Hippocampal formation (tissue), 2 donors: ENCODE data around the gene AACS.
"Not testable (repeated sequence)": the region's sequence is repeated elsewhere in the genome, so short reads cannot be mapped to it uniquely, and the experiment has no call there.

Experiments
- DNase-seq, 2 donors: peaks; one replicate each; lab custom pipeline; 2025; lab: John Stamatoyannopoulos, UW

AACS gene

GRCh38 chr12:125124320-125124966 lies 59.2 kb downstream of the AACS start:
- DNase-seq, result no peak

- DNase-seq, result no peak
Observed at GRCh38 chr12:125125271-125125670, 60.0 kb downstream of the AACS start.

- DNase-seq, result no peak
Observed at GRCh38 chr12:125128439-125129178, 63.4 kb downstream of the AACS start.

- DNase-seq, result no peak
Observed at GRCh38 chr12:125129179-125129571, 63.9 kb downstream of the AACS start.

- peak in 1 of 2 donors; percentile 33 for DNase-seq
Observed at GRCh38 chr12:125129591-125130255, 64.5 kb downstream of the AACS start.

- no peak for DNase-seq
Observed at GRCh38 chr12:125131958-125132357, 66.7 kb downstream of the AACS start.

DNA sequence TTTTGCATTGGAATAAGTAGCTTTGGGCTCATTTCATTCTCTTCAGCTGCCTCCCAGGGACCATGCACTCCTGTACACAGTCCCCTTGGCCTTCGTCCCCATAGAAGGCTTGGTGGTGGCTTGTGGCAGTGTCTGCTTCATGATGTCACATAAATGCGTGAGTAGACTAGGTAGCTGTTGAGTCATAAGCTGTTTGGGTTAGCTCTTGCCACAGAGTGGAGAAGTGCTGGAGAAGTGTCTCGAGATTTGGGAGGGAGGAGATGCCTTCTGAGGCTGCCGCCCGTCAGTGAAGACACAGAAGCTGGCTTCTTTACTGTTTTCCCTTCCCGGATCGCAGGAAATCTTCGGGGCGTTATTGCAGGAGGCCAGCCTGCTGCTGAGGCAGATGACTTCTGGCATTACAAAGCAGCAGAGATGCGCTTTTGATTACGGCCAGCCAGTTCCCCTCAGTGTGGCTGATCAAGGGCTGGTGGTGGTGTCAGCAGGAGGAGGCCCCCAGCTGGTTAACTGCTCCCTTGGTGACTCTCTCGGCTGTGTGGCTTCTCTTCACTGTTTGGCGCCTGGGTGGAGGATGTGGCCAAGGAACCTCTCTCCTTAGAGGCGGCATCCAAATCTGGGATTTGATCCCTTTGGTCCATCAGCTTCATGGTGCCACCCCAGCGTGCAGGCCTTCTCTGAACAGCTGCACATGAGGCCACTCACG lies 67.6 kb downstream of the AACS start:
- DNase-seq, result no peak

DNA sequence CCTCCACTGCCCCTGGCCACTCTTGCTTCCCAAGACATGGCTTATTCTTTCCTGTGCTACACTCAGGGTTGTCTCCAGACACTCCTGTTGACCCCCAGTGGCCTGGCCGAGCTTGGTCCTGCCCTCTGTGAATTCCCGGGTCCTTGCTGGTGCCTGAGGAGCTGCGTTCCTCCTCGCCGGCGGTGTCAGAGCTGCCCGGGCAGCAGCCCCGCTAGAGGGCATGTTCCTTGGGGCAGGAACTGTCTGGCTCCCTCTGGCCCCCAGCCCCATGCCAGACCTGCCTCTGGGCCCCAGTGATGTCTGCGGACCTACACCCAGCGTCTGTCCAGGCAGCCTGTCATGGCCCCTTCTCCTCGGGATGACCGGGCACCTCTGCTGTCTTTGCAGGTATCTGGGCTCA lies 68.4 kb downstream of the AACS start:
- DNase-seq, result no peak

DNA sequence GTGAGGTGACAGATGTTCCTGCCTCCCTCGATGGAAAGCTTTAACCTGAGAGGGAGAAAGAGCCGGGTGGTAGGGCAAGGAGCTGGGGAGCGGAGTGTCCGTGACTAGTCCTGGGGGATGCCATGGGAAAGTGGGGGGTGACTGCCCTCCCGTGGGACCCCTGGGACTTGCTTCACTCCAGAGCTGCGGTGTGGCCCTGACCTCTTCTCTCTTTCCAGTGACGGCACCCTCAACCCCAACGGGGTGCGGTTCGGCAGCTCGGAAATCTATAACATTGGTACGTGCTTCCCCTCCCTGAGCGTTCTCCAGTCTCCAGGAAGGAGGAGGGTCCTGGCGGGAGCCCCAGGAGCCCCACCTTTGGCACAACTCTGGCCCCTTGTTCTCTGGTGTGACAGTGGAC lies 69.3 kb downstream of the AACS start:
- DNase-seq, result no peak

- no peak for DNase-seq
Observed at GRCh38 chr12:125135906-125136305, 70.7 kb downstream of the AACS start.

GRCh38 chr12:125136702-125137101 lies 71.5 kb downstream of the AACS start:
- DNase-seq, result no peak

DNA sequence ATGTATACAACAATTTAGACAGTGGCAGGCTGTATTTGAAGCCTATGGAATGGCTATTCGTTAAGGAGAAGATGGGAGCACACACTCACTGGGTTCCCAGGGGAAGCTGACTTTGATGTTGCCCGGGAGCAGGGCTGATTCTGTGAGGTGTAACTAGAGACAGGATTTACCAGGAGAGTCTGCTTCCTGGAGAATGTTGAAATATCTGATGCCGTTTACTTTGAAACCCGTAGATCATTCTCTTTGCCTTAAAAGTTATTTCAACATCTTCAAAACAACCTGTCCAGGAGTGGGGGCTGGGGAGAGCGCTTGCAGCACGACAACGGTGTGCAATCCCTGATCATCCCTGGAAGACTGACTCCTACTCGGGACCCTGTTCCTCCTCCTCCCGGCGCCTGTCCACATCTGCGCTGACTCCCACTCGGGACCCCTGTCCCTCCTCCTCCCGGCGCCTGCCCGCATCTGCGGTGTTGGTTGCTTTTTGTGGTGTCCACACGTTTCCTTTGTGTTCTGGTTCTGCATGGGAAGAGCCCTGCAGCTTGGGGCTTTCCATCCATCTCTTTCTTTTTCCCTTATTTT lies 72.6 kb downstream of the AACS start:
- no peak for DNase-seq

DNA sequence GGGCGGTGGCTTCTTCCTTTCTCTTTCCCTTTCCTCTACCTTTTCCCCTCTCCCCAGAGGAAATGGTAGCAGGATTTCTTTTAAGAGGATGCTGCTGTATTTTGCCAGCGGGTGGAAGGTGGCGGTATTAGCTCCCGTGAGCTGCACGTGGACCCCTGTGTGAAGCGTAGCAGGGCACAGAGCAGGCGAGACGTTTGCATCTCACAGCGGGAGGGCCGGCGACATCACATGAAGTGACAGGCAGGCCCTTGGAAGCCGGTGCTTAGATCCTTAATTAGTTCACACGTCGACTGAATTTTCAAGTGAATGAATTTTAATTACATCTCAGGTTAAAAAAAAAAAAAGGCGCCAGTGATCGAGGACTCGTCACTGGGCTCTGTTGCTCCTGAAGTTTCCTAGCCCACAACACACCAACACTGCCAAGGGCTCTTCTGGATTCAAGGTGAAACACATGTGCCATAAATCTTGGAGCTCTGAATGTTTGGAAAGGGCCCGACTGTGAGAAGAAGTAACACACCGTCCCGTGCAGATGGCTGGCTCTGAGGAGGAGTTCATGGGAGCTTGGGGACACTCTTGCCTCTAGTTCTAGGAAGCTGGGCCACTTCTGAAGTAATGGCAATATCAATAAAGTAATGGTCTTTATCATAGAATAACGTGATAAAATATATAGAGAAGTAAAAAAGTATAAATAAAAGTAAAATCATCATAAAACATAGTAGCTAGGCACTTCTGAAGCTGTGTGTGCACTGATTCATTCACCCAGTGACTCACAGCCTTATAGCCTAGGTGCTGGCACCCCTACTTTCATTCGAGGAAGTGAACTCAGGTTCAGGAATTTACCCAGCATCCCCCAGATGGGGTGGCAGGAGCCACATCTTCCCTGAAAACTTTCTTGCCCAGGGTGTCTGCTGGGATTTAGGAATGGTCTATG lies 75.3 kb downstream of the AACS start:
- no peak for DNase-seq

GRCh38 chr12:125141210-125141573 lies 76.0 kb downstream of the AACS start:
- DNase-seq, result not testable (repeated sequence)

DNA sequence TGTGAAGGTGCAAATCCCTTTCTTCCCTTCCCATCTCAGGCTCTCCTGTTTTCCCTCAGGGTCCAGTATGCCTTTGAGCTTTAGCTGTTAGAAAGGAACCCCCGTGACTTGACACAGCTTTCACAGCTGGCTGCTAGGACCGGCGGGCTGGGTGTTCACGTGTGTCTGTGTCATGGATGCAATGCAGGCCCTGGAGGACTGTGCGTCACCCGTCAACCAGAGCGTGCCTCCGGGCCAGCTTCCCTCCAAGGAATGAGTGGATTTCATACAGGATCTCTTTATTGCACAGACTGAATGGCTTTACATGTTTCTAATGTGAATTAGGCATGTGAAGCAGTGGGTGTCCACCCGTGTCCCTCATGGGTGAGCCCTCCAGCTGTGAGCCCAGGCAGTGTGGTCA lies 77.4 kb downstream of the AACS start:
- DNase-seq, result no peak

GRCh38 chr12:125143491-125143890 lies 78.3 kb downstream of the AACS start:
- no peak for DNase-seq

DNA sequence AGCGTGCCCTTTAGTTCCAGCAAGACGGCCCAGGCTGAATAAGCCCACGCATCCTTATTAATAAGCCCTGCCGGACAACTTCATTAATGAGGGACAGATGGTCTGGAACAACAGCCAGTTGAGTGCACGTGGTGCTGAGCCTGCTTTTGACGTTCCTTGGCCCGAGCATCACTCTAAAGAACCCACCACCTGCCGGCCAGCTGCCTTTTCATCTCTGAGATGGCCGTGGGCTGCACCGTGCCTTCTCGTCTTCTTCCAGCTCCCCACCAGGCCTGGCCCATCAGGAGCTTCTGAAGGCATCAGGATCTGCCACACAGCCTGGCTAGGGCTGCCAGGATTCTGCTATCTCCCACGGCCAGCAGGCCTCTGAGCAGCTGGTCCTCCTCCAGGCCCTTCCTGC lies 80.0 kb downstream of the AACS start:
- no peak for DNase-seq

- DNase-seq, result no peak
Observed at GRCh38 chr12:125148316-125148715, 83.1 kb downstream of the AACS start.

DNA sequence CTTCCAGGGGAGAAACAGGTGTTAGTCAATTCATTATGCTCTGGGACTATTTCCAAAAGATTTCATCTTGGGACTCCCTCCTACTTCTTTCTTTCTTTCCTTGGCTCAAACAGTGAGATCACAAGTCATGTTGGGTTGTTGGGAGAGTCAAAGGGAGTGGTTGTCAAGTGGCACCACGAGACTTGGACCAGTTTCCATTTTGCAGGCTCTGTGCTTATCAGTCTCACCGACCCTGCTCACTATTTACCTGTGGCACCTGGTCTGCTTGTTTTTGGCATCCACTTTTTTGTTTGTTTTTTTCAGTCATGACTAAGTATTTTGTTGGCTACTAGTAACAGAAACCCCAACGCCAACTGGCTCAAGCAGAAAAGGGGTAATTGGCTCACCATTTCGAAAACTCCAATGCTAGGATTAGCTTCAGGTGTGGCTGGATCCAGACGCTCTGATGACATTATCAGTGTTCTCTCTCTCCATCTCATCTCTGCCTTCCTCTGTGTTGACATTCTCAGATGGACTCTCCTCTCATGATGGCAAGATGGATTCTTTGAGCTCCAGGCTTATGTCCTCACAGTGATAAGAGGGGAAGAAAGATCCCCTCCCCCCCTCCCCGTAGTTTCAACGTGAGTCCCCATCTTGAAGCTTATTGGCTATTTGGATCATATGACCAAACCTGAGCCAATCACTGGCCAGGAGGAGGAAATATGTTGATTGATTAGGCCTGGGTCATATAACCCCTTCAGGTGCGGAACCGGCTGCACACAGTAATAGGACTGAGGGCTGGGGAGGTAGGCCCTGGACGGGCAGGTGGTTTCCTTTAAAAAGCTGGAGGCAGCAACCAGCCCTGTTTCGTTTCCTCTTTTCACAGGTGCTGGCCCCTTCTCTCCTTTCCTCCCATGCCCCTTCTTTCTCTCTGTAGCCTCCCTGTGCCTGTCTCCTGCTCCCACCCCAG lies 84.2 kb downstream of the AACS start:
- DNase-seq, result no peak

DNA sequence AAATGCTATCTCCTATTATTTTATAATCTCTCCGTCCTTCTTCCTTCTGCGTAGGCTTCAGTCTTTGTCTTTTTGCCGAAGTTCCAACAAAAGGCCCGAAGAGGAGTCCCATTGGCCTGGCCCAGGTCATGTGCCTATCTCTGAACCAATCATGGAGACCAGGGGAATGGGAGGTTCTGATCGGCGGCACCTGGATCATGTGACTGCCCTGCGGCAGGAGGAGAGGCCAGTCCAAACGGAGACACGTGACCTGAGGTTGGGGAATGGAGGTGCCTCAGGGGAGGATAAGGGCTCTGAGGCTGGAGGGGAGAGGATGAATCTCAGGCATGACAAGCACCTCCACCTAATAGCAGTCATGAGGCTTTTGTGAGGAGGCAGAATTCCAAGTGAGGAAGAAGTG lies 86.0 kb downstream of the AACS start:
- DNase-seq, result no peak
